Body of pancreas (tissue), 4 donors: ENCODE measurements around the gene COBLL1.

Experiments used
- POLR2A ChIP-seq, 3 donors: fragments of 450-650 bp; IDR thresholded peaks; one replicate each; pipeline ENCODE4 v1.6.1; 2016; ENCODE audit warnings: antibody characterized with exemption in 3 of 3, mild to moderate bottlenecking in 2 of 3
- TF ChIP-seq, protein P1 (sequence below), 7 experiments: fragments of 450-650 bp in 4 of 7; fragments of 200-600 bp in 3 of 7; sonication (generic) in 3 of 7; IDR thresholded peaks; one replicate each; pipeline ENCODE4 v1.5.1; 2016 to 2019; ENCODE audit warnings: antibody characterized with exemption in 7 of 7

DNA sequence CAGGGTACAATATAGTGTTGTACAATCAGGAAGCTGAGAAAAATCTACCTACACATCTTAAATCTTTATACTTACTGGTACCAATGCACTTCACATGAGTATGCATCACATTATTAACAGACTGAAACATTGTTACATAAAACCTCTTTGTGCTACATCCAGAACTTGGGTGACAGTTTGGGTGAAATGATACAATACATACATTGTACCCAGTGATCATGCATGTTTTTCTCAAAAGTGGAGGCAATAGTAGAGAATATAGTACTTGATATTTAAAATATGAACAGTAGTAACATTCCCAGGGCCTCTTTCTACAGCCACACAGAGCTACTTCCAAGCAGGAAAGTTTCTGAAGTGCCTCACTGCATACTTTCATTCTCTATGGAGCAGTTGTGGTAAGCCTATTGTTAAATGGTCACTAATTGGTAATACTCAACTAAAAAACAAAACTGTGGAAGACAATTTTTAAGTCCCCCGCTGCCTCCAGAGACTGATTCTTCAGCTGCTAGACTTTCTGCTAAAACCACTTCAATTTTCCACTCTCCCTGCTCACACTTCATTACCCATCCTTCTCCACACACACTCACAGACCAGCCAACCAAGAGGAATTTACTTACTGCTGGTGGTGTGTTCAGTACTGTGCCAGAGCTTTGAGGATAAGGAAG lies 197.5 kb downstream of the COBLL1 start:
- no peak for TF ChIP-seq POLR2A (IDR thresholded peaks at IDR 0.05)
- TF ChIP-seq, protein P1, sequence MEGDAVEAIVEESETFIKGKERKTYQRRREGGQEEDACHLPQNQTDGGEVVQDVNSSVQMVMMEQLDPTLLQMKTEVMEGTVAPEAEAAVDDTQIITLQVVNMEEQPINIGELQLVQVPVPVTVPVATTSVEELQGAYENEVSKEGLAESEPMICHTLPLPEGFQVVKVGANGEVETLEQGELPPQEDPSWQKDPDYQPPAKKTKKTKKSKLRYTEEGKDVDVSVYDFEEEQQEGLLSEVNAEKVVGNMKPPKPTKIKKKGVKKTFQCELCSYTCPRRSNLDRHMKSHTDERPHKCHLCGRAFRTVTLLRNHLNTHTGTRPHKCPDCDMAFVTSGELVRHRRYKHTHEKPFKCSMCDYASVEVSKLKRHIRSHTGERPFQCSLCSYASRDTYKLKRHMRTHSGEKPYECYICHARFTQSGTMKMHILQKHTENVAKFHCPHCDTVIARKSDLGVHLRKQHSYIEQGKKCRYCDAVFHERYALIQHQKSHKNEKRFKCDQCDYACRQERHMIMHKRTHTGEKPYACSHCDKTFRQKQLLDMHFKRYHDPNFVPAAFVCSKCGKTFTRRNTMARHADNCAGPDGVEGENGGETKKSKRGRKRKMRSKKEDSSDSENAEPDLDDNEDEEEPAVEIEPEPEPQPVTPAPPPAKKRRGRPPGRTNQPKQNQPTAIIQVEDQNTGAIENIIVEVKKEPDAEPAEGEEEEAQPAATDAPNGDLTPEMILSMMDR (IDR thresholded peaks at IDR 0.05), result no peak
